Skin of body (tissue), 2 donors: ENCODE data around the gene PHF19. TPM values are rescaled to one million over a fixed set of nuclear protein-coding genes. Genes with fewer than 3 reads are reported as not detected.

Source experiments
- DNase-seq: peaks from one replicate; lab custom pipeline; 2025; lab: John Stamatoyannopoulos, UW
- total RNA-seq: library from RNA; depleted of rRNA; stranded (reverse); fragments of >200 nt; gene quantifications from one replicate; pipeline ENCODE4 v1.2.3, GENCODE V29; 2014

The PHF19 gene
- total RNA-seq, 1 donor from 2014 or later, result 23.5 TPM

- DNase-seq, result no peak
Observed at GRCh38 chr9:120815075-120815474, 61.9 kb downstream of the PHF19 start.

GRCh38 chr9:120808931-120809330 is 68.1 kb downstream of the PHF19 start:
- no peak for DNase-seq

- no peak for DNase-seq
Observed at GRCh38 chr9:120807607-120808379, 69.2 kb downstream of the PHF19 start.

Other genes starting within 250 kb of the PHF19 start
- gene MEGF9, start 162.7 kb downstream of the PHF19 start, total RNA-seq, result 24.2 TPM
- 38.5 TPM for gene FBXW2, start 83.8 kb downstream of the PHF19 start, total RNA-seq
- 29.5 TPM for gene PSMD5, start 34.3 kb downstream of the PHF19 start, total RNA-seq
- 4.1 TPM for gene TRAF1, start 49.6 kb upstream of the PHF19 start, total RNA-seq
- gene C5, start 173.1 kb upstream of the PHF19 start, total RNA-seq, result 10.3 TPM
- 21.6 TPM for gene CNTRL, start 197.8 kb upstream of the PHF19 start, total RNA-seq